Karpas-422 (cell line): ENCODE data around the gene NEB. TPM values are rescaled to one million over a fixed set of nuclear protein-coding genes. Genes with fewer than 3 reads are reported as not detected.
A peak's percentile ranks its signal among the peaks of the same experiment; 100 is the strongest.

Experiments used
- DNase-seq: peaks from one replicate; pipeline ENCODE4 v3.0.0-alpha.2; 2015
- H2AFZ ChIP-seq: fragments of 200-600 bp; sonication (generic); 2 replicates; pipeline ENCODE4 v1.6.1; 2014; ENCODE audit warnings: antibody characterized with exemption, low read length, mixed read lengths
- H3K27ac ChIP-seq: fragments of 200-600 bp; sonication (generic); 2 replicates; pipeline ENCODE4 v1.5.1; 2014; ENCODE audit warnings: mild to moderate bottlenecking, low read length, moderate library complexity
- H3K27me3 ChIP-seq: fragments of 200-600 bp; sonication (generic); 2 replicates; pipeline ENCODE4 v1.6.1; 2014; ENCODE audit warnings: low read length, mixed read lengths
- H3K36me3 ChIP-seq: fragments of 200-600 bp; sonication (generic); 2 replicates; pipeline ENCODE4 v1.6.1; 2014; ENCODE audit warnings: low read length, mixed read lengths; ENCODE audit not compliant: insufficient read depth
- H3K4me1 ChIP-seq: fragments of 200-600 bp; sonication (generic); 2 replicates; pipeline ENCODE4 v1.6.1; 2014; ENCODE audit warnings: mild to moderate bottlenecking, low read length, mixed read lengths
- H3K4me2 ChIP-seq: fragments of 200-600 bp; sonication (generic); 2 replicates; pipeline ENCODE4 v1.6.1; 2014; ENCODE audit warnings: low read length, low read depth, mild to moderate bottlenecking; ENCODE audit not compliant: poor library complexity, severe bottlenecking
- H3K4me3 ChIP-seq: fragments of 200-600 bp; sonication (generic); 2 replicates; pipeline ENCODE4 v1.5.1; 2014; ENCODE audit warnings: mild to moderate bottlenecking, antibody characterized with exemption, low read length, mixed read lengths
- H3K79me2 ChIP-seq: fragments of 200-600 bp; sonication (generic); 2 replicates; pipeline ENCODE4 v1.6.1; 2014; ENCODE audit warnings: mild to moderate bottlenecking, low read length, mixed read lengths
- H3K9ac ChIP-seq: fragments of 200-600 bp; sonication (generic); 2 replicates; pipeline ENCODE4 v1.6.0; 2014; ENCODE audit warnings: low read length
- H3K9me2 ChIP-seq: fragments of 200-600 bp; sonication (generic), shearing (Covaris generic); replicated peaks from 2 replicates; pipeline ENCODE4 v1.6.0; 2014; ENCODE audit warnings: mild to moderate bottlenecking, low read length, moderate library complexity; ENCODE audit not compliant: insufficient read depth
- H3K9me3 ChIP-seq: fragments of 300-700, 200-600 bp; sonication (generic); 2 replicates; pipeline ENCODE4 v1.6.1; 2014; ENCODE audit warnings: low read length, mixed read lengths
- H4K20me1 ChIP-seq: fragments of 200-600 bp; sonication (generic); 2 replicates; pipeline ENCODE4 v1.6.1; 2014; ENCODE audit warnings: mild to moderate bottlenecking, antibody characterized with exemption, low read length, low read depth; ENCODE audit not compliant: insufficient read depth
- total RNA-seq: library from RNA; depleted of rRNA; stranded (reverse); fragments of >200 nt; shearing (Covaris generic); gene quantifications from 2 replicates; pipeline ENCODE4 v1.2.3, GENCODE V29; 2014; ENCODE audit warnings: low replicate concordance

Gene NEB
- total RNA-seq, 1 experiment from 2014 or later, result 1.4 TPM

GRCh38 chr2:151775057-151775740 lies 40.9 kb upstream of the NEB start:
- Histone ChIP-seq H3K9me2 (no peaks in the 10 kb centered on the region), H3K9me3 (no peaks in the 10 kb centered on the region), H3K79me2 (no peaks in the 10 kb centered on the region), H2AFZ (no peak overlapping the region), H3K4me1 (peaks cover 37% of the 10 kb centered on the region), H3K36me3 (peaks cover 7% of the 10 kb centered on the region; the same call in 1 of the 2 replicates), H3K27me3 (no peaks in the 10 kb centered on the region), H4K20me1 (no peaks in the 10 kb centered on the region), H3K27ac (no peak overlapping the region), H3K4me2 (no peak overlapping the region), H3K9ac (no peak overlapping the region), H3K4me3 (no peak overlapping the region)
- DNase-seq, result no peak

GRCh38 chr2:151774506-151774905 lies 40.2 kb upstream of the NEB start:
- no peaks in the 10 kb centered on the region for H3K79me2 ChIP-seq
- no peak overlapping the region for H3K4me2 ChIP-seq
- no peak overlapping the region for H2AFZ ChIP-seq
- DNase-seq, result no peak
- H3K36me3 ChIP-seq, result peaks cover 5% of the 10 kb centered on the region; the same call in 1 of the 2 replicates
- peaks cover 37% of the 10 kb centered on the region for H3K4me1 ChIP-seq
- no peaks in the 10 kb centered on the region for H3K9me2 ChIP-seq
- no peaks in the 10 kb centered on the region for H3K9me3 ChIP-seq
- H4K20me1 ChIP-seq, result no peaks in the 10 kb centered on the region
- H3K9ac ChIP-seq, result no peak overlapping the region
- H3K4me3 ChIP-seq, result no peak overlapping the region
- no peak overlapping the region for H3K27ac ChIP-seq
- H3K27me3 ChIP-seq, result no peaks in the 10 kb centered on the region

DNA sequence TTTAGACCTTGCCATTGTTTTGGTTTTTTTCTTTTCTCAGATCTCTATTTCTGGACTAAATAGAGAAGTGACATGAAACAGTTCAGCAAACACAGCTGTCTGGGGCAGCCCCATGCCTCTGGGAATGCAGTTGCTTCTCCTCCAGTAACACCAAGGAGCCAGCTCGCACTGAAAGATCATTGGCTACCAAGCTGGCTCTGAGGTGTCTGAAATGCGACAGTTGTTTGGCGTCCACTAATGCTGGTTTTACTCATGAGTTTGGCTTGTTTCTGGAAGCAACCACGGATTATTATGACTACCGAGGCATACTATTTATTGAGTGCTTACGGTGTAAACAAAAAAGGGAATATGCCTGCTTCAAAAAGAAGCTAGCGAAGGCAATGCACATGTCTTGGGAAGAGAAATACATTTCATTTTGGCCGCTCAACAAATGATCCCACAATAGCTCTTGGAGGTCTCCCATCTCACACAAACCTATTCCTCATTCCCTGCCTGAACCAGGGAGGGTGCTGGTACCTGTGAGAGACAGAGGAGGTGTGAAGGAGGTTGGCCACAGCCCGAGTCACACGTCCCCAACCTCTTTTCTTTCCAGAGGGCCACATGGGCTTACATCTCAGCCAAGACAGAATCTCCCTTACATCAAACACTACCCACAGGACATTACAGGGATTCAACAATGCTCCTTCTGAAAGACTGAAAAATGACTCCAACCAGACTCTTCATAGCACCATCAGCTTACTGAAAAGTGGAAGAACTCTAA lies 37.5 kb upstream of the NEB start:
- Histone ChIP-seq H3K27me3 (no peaks in the 10 kb centered on the region), H3K9me3 (no peaks in the 10 kb centered on the region), H3K4me3 (no peak overlapping the region), H4K20me1 (no peaks in the 10 kb centered on the region), H3K36me3 (no peaks in the 10 kb centered on the region), H3K9ac (no peak overlapping the region), H2AFZ (no peak overlapping the region), H3K4me1 (peaks cover 53% of the 10 kb centered on the region), H3K4me2 (peak overlapping the region; percentile 22), H3K27ac (peak overlapping the region; percentile 64), H3K9me2 (no peaks in the 10 kb centered on the region), H3K79me2 (no peaks in the 10 kb centered on the region)
- DNase-seq, result peak; percentile 71

GRCh38 chr2:151770995-151771394 lies 36.7 kb upstream of the NEB start:
- Histone ChIP-seq H3K4me2 (peak overlapping the region; percentile 22), H3K27me3 (no peaks in the 10 kb centered on the region), H3K27ac (peak overlapping the region; percentile 64), H3K36me3 (no peaks in the 10 kb centered on the region), H2AFZ (no peak overlapping the region), H3K4me1 (peaks cover 60% of the 10 kb centered on the region), H4K20me1 (no peaks in the 10 kb centered on the region), H3K4me3 (no peak overlapping the region), H3K9ac (no peak overlapping the region), H3K9me2 (no peaks in the 10 kb centered on the region), H3K79me2 (no peaks in the 10 kb centered on the region), H3K9me3 (no peaks in the 10 kb centered on the region)
- no peak for DNase-seq

GRCh38 chr2:151769606-151770005 lies 35.3 kb upstream of the NEB start:
- no peaks in the 10 kb centered on the region for H4K20me1 ChIP-seq
- H3K4me3 ChIP-seq, result no peak overlapping the region
- no peaks in the 10 kb centered on the region for H3K79me2 ChIP-seq
- H3K4me2 ChIP-seq, result no peak overlapping the region
- H3K9ac ChIP-seq, result no peak overlapping the region
- no peak overlapping the region for H3K27ac ChIP-seq
- no peaks in the 10 kb centered on the region for H3K27me3 ChIP-seq
- no peaks in the 10 kb centered on the region for H3K9me3 ChIP-seq
- no peaks in the 10 kb centered on the region for H3K9me2 ChIP-seq
- H3K36me3 ChIP-seq, result no peaks in the 10 kb centered on the region
- DNase-seq, result no peak
- H2AFZ ChIP-seq, result no peak overlapping the region
- peaks cover 53% of the 10 kb centered on the region for H3K4me1 ChIP-seq

DNA sequence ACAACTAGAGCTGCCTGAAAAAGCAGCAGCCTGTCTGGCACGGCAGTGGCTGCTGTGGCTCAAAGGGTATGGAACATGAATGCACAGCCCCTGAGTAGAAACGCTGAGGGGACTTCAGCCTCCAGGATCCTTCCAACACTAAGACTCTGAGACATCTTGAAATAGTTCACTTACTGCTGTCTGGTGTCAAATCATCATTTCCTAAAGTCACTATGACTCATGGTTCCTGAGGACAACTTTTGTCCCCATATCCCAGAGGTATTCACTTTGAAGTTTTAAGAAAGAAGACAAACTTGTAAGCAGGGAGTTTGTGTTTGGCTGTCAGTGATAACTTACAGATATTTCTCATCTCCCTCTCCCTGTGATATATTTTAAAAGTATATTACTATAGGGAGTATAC lies 33.3 kb upstream of the NEB start:
- Histone ChIP-seq H3K79me2 (no peaks in the 10 kb centered on the region), H3K4me1 (peaks cover 47% of the 10 kb centered on the region), H3K4me2 (no peak overlapping the region), H3K9me2 (no peaks in the 10 kb centered on the region), H4K20me1 (no peaks in the 10 kb centered on the region), H3K4me3 (no peak overlapping the region), H3K9me3 (no peaks in the 10 kb centered on the region), H3K9ac (no peak overlapping the region), H2AFZ (no peak overlapping the region), H3K27me3 (no peaks in the 10 kb centered on the region), H3K36me3 (no peaks in the 10 kb centered on the region), H3K27ac (peak overlapping the region; percentile 63)
- DNase-seq, result no peak

GRCh38 chr2:151766437-151767153 lies 32.3 kb upstream of the NEB start:
- Histone ChIP-seq H3K4me2 (peak overlapping the region; percentile 7), H2AFZ (no peak overlapping the region), H3K27ac (peak overlapping the region; percentile 63), H3K36me3 (no peaks in the 10 kb centered on the region), H3K4me3 (no peak overlapping the region), H3K4me1 (peaks cover 38% of the 10 kb centered on the region), H3K9ac (peak overlapping the region; percentile 28), H3K9me3 (no peaks in the 10 kb centered on the region), H3K27me3 (no peaks in the 10 kb centered on the region), H4K20me1 (no peaks in the 10 kb centered on the region), H3K9me2 (no peaks in the 10 kb centered on the region), H3K79me2 (no peaks in the 10 kb centered on the region)
- DNase-seq, result peak; percentile 67
